NCI-H146 treated with DMSO at 0.1 percent for 48 hours (cell line): ENCODE results near the gene AKAP11.
A peak's percentile ranks its signal among the peaks of the same experiment; 100 is the strongest.

Experiments
- DNase-seq: peaks from one replicate; lab custom pipeline; 2025; ENCODE audit not compliant: unreplicated experiment; lab: John Stamatoyannopoulos, UW

Gene AKAP11

DNA sequence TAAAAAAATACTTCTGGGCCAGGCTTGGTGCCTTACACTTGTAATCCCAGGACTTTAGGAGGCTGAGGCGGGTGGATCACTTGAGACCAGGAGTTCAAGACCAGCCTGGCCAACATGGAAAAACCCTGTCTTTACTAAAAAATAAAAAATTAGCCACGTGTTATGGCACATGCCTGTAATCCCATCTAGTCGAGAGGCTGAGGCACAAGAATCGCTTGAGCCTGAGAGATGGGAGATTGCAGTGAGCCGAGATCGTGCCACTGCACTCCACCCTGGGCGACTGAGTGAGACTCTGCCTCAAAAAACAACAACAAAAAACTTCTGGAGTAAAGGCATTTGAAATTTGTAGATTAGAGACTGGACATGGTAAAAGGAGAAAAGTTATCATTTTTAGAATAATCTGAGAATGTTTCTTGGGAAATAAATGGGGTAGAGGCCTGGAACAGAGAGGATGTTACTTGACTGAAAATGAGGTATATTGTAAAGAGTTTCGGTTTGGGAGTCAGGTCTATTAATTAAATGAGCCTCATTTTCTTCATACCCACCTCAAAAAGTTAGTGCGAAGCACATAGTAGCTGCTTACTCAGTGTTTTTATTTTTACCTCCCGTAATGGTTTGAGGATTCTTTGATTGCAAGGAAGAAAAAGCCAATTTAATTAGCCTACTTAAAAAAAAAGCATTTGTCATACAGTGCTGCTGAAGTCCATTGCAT lies 2.6 kb downstream of the AKAP11 start:
- no peak for DNase-seq

- no peak for DNase-seq
Observed at GRCh38 chr13:42275098-42275471, 3.1 kb downstream of the AKAP11 start.

DNA sequence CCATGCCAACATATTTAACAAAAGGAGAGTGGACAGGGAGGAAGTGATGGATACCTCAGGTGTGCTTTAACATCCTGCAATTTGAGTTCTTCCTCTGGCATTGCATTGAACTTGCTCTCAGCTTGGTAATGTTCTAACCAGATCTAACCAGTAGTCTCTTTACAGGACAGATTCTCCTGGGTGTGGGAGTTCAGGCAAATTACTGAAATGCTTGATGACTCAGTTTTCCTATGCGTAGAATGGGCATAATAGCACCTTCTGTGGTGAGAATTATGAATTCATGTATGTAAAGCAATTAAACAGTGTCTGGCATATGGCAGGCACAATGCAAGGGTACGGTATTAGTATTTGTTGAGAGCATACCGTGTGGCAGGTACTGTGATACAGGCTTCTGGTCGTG lies 3.6 kb downstream of the AKAP11 start:
- DNase-seq, result no peak

DNA sequence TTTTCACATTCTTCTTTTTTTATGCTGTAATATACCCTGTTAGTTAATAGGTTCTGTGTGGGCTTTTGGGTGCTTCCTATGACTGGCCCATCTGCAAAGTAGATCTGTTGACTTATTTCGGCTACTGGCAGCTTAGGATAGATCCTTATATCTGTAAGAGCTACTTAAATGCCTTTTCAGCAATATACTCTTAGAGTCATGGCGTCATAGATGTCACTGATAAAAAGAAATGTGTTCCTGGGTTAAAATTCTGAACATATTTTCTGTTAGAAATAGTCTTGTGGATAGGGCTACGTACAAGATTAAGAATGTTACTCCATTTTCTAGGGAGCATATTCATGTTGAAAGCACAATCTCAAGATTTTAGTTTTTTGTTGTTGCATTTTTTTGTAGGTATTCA lies 4.7 kb downstream of the AKAP11 start:
- DNase-seq, result no peak

DNA sequence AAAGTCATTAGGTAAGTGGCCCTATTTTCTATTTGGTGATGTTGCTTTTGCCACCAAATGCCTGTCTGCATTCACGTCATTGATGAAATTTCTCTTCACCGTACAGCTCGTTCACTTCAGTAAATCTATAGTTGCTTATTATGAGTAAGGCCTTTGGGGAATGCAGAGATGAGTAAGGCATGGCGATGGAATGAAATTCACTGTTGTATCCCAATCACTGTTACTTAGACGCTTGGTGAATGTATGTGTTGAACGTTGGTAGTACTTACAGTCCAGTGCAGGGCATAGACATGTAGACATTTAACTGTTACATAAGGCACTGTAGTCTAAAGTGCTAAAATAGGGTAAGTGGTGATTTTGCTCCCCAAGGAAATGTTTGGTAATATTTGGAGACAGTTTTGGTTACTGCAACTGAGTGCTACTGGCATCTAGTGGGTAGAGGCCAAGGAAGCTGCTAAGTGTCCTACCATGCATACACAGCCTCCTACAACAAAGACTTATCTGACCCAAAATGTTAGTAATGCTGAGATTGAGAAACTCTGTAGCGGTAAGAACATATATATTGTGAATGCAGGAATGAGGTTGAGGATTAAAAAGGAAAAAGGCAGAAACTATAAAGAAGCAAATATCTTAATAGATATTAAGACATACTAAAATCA lies 5.8 kb downstream of the AKAP11 start:
- no peak for DNase-seq

GRCh38 chr13:42279080-42279479 lies 7.1 kb downstream of the AKAP11 start:
- DNase-seq, result no peak

DNA sequence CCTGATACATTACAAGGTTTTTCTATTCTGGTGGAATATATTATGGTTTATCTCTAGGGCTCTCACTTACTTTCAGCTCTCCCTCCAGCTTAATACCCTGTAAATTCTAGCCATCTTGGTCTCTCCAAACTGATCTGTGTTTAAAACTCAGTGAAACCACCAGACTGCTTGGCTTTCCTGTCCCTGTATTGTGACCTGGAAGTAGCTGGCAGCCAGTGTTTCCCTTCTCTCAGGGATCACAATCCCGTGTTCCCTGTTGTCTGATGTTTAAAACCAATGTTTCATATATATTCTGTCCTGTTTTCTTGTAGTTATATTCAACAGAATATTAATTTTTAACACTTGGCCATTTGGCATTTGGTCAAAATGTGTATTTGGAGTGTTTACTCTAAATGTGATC lies 8.0 kb downstream of the AKAP11 start:
- DNase-seq, result no peak

GRCh38 chr13:42280537-42280936 lies 8.6 kb downstream of the AKAP11 start:
- no peak for DNase-seq

DNA sequence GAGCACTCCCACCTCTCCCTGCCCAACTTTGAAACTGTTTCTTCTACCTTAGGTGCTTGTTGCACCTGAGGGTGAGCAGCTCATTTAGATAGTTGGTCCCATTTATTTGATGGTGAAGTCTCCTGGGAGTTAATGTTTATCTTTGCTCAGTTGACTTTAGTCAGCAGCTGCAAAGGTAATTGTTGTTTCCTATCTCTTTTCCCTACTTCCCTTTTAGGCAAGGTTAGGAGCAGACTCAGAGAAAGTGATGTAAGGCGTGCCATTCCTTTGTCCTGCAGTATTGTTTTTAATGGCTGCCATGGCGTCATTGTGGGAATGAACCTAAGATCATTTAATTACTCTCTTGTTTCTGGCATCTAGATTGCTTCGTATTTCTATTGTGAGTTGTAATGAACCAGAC lies 11.6 kb downstream of the AKAP11 start:
- DNase-seq, result peak; percentile 36

DNA sequence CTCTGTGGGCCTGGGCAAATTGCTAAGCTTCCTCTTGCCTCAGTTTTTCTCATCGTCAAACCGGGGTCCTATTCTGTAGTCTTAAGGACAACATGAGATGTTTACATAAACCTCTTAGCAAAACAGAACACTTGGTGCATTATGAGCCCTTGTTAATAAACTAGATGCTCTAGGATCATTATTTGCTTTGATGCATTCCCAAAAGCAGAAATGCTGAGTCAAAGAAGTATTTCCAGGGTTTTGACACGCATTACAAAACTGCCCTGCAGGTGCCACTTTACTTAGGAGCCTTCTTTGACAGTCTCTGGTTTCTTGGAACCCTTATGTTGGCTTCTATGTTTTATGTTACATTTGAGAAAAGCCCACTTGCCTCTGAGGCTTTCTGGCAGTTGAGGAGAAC lies 12.1 kb downstream of the AKAP11 start:
- no peak for DNase-seq

DNA sequence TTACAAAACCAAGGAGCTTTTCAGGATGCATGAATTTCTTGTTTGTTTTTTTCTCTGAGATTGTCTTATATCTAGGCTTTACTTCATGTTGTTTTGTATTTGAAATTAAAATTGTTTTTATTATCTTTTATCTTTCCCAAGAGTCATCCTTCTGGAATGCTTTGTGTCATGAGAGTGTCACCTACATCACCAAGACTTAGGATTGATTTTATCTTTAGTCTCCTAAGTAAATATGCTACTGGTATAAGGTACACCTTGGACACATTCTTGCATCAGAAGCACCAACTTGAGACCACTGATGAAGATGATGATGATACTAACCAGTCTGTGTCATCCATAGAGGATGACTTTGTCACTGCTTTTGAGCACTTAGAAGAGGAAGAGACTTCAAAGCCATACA lies 26.4 kb downstream of the AKAP11 start:
- no peak for DNase-seq

DNA sequence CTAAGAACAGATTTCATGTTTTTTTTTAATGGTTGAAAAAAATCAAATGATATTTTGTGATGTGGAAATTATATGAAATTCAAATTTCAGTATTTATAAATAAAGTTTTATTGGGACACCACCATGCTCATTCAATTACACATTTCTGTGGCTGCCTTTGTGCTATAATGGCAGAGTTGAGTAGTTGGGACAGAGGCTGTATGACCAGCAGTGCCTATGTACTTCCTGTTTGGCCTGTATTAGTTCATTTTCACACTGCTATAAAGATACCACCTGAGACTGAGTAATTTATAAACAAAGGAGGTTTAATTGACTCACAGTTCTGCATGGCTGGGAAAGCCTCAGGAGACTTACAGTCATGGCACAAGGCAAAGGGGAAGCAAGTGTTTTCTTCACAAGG lies 33.6 kb downstream of the AKAP11 start:
- DNase-seq, result no peak

DNA sequence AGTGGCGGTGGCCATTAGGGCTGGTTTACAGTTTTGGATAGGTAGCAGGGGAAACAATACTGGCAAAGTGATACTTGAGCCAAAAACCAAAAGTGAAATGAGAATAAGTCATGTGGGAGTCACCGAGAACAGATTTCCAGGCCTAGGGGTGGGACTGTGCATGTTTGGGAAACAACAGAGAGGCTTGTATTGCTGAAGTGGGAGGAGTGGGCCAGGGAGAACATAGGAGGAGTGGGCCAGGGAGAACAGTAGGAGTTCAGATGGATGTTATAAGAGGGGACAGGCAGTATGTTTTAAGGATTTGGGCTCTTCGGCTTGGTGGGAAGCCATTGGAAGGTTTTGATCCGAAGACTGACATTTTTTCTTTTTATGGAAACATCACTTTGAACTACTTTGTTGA lies 35.5 kb downstream of the AKAP11 start:
- no peak for DNase-seq

- DNase-seq, result no peak
Observed at GRCh38 chr13:42312817-42313431, 41.0 kb downstream of the AKAP11 start.

DNA sequence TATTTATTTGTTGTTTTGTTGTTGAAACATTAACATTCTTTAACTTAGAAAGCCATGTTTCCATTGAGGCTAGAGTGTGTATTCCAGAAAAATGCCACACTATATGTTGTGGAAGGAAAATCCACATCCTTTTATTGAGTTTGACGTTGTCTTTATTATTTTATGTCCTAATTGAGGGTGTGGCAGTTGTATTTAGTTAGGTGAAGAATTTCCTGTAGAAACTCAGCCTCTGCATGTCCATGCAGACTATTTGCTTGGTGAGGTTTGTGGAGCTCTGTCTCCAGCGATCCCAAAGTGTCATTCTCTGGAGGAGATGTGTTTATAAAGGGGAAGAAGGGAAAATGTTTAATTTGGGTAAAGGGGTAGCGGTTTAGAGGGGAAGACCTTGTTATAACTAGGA lies 46.6 kb downstream of the AKAP11 start:
- no peak for DNase-seq

- DNase-seq, result no peak
Observed at GRCh38 chr13:42320375-42320787, 48.4 kb downstream of the AKAP11 start.

- no peak for DNase-seq
Observed at GRCh38 chr13:42322806-42323205, 50.9 kb downstream of the AKAP11 start.

- no peak for DNase-seq
Observed at GRCh38 chr13:42324704-42325103, 52.8 kb downstream of the AKAP11 start.

DNA sequence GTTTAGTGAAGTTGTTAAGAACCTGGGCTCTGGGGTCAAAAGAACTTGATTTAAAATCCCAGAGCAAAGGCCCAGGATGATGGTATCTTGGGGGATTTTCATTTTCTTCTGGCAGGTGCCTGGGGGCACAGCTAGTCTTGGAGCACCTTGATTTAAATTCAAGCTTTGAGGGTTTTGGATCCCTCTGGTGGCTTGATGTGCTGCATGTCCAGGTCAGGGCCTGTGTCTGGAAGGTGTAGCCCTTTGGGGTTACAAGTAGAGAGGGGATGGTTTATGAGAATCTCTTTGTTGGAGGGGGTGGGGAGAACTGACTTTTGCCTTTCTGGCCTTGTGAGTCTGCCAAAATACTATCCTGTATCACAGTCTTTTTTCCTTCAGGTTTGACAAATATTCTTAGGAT lies 55.8 kb downstream of the AKAP11 start:
- DNase-seq, result no peak

- DNase-seq, result no peak
Observed at GRCh38 chr13:42328672-42329071, 56.7 kb downstream of the AKAP11 start.

GRCh38 chr13:42329239-42329638 lies 57.3 kb downstream of the AKAP11 start:
- no peak for DNase-seq

DNA sequence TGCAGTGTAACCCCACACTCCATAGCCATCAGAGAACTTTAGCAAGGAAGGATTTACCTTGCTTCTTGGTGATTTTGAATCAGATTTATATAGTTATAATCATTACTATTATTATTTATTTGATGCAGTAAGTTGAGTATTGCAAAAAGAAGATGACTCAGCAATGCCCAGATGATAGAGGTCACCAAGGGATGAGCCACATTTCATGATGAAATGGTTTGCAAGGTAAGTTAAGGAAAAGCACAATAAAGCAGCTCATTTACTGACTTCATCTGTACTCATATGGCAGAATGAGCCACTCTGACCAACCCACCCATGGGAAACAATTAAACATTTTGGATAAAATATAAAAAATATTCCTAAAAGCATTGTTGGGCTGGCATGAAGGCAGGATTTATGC lies 59.1 kb downstream of the AKAP11 start:
- no peak for DNase-seq
